Body of pancreas (tissue), 4 donors: Measurements from ENCODE around the gene INAFM1. TPM values are rescaled to one million over a fixed set of nuclear protein-coding genes. Genes with fewer than 3 reads are reported as not detected.
"Not testable (repeated sequence)": the region's sequence is repeated elsewhere in the genome, so short reads cannot be mapped to it uniquely, and the experiment has no call there.

Source experiments
- ATAC-seq: fragments of 150-250 bp; one replicate; pipeline ENCODE4 v1.9.1; 2016
- DNase-seq, 4 donors: peaks; one replicate each; pipeline ENCODE4 v3.0.0-alpha.2; 2019
- H3K27ac ChIP-seq, 4 donors: fragments of 200-600 bp; sonication (generic); 1 replicate in 3 of 4; 2 replicates in 1 of 4; pipeline versions ENCODE4 v1.5.1 to v1.6.1; 2016 to 2019; ENCODE audit warnings: mild to moderate bottlenecking in 1 of 4, mixed read lengths in 1 of 4, moderate library complexity in 1 of 4
- H3K27me3 ChIP-seq, 2 donors: fragments of 200-600 bp; sonication (generic); one replicate each; pipeline ENCODE4 v1.6.0; 2016; ENCODE audit warnings: mild to moderate bottlenecking in 1 of 2
- H3K36me3 ChIP-seq, 2 donors: fragments of 200-600 bp; sonication (generic); replicated peaks in 1 of 2; 2 replicates each; pipeline ENCODE4 v1.5.1; 2016; ENCODE audit warnings: low read depth in 2 of 2; ENCODE audit not compliant: insufficient read depth in 1 of 2
- H3K4me1 ChIP-seq: fragments of 200-600 bp; sonication (generic); one replicate; pipeline ENCODE4 v1.6.0; 2016
- H3K4me3 ChIP-seq, 2 donors: fragments of 200-600 bp; sonication (generic); 1 replicate in 1 of 2; 2 replicates in 1 of 2; pipeline ENCODE4 v1.5.1; 2016 to 2019
- H3K9me3 ChIP-seq, 3 donors: fragments of 200-600 bp; sonication (generic); 1 replicate in 2 of 3; 2 replicates in 1 of 3; pipeline ENCODE4 v1.5.1; 2016
- POLR2A ChIP-seq, 3 donors: fragments of 450-650 bp; IDR thresholded peaks; one replicate each; pipeline ENCODE4 v1.6.1; 2016; ENCODE audit warnings: antibody characterized with exemption in 3 of 3, mild to moderate bottlenecking in 2 of 3
- WGBS, 2 donors: methylation state at CpG; one replicate each; pipeline ENCODE4 v1.1.5; 2017; 5-methylcytosine and 5-hydroxymethylcytosine counted together
- intact Hi-C: fragments of 100-400 bp; cut with DNase I; formaldehyde crosslinking; loops from one replicate; pipeline ENCODE4 v1.15.1; 2023
- total RNA-seq, 2 donors: library from RNA; depleted of rRNA; stranded (reverse); fragments of >200 nt; gene quantifications; one replicate each; pipeline ENCODE4 v1.1.0, GENCODE V29; 2016
- TF ChIP-seq, protein P1 (sequence below), 7 experiments: fragments of 450-650 bp in 4 of 7; fragments of 200-600 bp in 3 of 7; sonication (generic) in 3 of 7; IDR thresholded peaks; one replicate each; pipeline ENCODE4 v1.5.1; 2016 to 2019; ENCODE audit warnings: antibody characterized with exemption in 7 of 7

The INAFM1 gene
- total RNA-seq, 2 donors from 2014 or later = 9.1 to 10.2 TPM

DNA sequence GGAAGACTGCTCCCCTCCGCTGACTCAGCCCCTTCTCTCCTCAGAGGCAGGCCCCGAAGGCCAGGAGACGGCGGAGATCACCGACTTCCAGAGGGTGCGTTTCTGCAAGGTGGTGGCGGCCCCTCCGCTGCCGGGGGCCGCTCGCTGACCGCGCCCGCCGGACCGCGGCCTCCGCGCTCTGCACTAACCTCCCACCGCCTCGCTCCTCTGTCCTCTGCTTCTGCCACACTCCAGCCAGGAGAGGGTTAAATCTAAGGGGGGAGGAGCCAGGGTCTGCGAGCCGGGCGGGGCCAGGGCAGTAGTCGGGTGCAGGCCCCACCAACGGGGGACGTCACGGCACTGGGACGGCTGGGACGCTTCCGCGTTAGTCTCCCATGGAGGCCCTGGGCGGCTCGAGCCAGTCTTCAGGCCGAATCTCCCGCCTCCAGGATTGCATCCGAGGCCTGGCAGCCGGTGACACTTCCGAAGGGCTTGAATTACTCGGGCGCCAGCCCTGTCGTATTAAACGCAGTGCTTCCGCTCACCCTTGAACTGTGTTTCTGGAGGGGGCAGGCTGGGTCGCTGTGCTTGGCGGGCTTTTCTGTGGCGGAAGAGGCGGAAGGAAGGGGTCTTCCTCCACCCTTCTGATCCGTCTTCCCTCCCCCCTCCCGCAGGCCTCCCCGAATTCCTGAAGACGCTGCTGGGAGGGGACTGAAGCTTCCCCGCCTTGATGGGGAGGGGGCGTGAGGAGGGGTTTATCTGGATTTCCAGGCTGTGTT lies 1.2 kb upstream of the INAFM1 start:
- DNase-seq (peak; percentile 91 to 94 (median 92)), ATAC-seq (peak; percentile 77)
- Histone ChIP-seq H3K9me3 (no peaks in the 10 kb centered on the region), H3K4me3 (peak overlapping the region; percentile 11 to 20), H3K36me3 (peaks cover 0 to 13% of the 10 kb centered on the region in 2 donors), H3K4me1 (peaks cover 31% of the 10 kb centered on the region), H3K27ac (peak overlapping the region; percentile 85 to 100 (median 96)), H3K27me3 (no peaks in the 10 kb centered on the region)
- WGBS, 2 donors = 0 to 2% methylated on average over 14 to 41 of the region's 54 CpGs
- intact Hi-C loops = no loop called here
- peak; percentile 78 to 96 (median 94) for TF ChIP-seq POLR2A (IDR thresholded peaks at IDR 0.05)
- TF ChIP-seq, protein P1, sequence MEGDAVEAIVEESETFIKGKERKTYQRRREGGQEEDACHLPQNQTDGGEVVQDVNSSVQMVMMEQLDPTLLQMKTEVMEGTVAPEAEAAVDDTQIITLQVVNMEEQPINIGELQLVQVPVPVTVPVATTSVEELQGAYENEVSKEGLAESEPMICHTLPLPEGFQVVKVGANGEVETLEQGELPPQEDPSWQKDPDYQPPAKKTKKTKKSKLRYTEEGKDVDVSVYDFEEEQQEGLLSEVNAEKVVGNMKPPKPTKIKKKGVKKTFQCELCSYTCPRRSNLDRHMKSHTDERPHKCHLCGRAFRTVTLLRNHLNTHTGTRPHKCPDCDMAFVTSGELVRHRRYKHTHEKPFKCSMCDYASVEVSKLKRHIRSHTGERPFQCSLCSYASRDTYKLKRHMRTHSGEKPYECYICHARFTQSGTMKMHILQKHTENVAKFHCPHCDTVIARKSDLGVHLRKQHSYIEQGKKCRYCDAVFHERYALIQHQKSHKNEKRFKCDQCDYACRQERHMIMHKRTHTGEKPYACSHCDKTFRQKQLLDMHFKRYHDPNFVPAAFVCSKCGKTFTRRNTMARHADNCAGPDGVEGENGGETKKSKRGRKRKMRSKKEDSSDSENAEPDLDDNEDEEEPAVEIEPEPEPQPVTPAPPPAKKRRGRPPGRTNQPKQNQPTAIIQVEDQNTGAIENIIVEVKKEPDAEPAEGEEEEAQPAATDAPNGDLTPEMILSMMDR (IDR thresholded peaks at IDR 0.05) = no peak

DNA sequence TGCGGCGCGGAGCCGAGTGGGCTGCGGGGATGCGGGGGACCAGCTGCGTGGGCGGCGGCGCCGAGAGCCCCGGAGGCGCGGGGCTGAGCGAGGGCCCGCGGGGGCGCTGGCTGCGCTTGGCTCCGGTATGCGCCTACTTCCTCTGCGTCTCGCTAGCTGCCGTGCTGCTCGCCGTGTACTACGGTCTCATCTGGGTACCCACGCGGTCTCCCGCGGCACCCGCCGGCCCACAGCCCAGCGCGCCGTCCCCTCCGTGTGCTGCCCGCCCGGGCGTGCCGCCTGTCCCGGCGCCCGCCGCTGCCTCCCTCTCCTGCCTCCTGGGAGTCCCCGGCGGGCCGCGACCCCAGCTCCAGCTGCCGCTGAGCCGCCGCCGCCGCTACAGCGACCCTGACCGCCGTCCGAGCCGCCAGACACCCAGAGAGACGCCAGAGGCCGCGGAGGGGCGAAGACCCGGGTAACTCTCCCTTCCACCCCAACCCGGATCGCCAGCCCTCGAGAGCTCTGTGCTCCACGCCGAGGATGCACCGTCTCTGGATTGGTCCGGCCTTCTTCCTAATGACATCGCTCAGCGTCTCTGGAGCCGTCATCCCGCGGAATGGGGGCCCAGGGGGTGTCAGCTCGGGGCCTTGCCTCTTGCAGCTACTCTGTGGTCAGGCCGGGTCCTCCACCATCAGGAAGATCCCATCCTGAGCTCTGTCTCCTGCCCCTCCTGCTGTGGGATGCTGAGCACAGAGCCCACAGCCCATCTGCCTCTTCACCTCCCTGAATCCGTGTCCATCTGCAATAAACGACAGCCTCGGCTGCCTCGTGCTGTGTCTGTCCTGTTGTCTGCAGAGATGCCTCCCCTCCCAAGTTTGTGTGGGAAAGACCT lies 441 bp downstream of the INAFM1 start:
- intact Hi-C loops = no loop called here
- 27 to 74% methylated on average over 7 to 69 of the region's 82 CpGs for WGBS, 2 donors
- H3K4me3 ChIP-seq = no peak overlapping the region
- H3K36me3 ChIP-seq = peaks cover 0 to 11% of the 10 kb centered on the region in 2 donors
- DNase-seq (peak in 2 of 4 donors; percentile 31 to 43), ATAC-seq (no peak)
- H3K27me3 ChIP-seq = no peaks in the 10 kb centered on the region
- no peaks in the 10 kb centered on the region for H3K9me3 ChIP-seq
- H3K27ac ChIP-seq = peak overlapping the region; percentile 65 to 98 (median 90)
- TF ChIP-seq, protein P1 (IDR thresholded peaks at IDR 0.05) = no peak
- peak in 1 of 3 donors; percentile 11 for TF ChIP-seq POLR2A (IDR thresholded peaks at IDR 0.05)
- peaks cover 31% of the 10 kb centered on the region for H3K4me1 ChIP-seq

DNA sequence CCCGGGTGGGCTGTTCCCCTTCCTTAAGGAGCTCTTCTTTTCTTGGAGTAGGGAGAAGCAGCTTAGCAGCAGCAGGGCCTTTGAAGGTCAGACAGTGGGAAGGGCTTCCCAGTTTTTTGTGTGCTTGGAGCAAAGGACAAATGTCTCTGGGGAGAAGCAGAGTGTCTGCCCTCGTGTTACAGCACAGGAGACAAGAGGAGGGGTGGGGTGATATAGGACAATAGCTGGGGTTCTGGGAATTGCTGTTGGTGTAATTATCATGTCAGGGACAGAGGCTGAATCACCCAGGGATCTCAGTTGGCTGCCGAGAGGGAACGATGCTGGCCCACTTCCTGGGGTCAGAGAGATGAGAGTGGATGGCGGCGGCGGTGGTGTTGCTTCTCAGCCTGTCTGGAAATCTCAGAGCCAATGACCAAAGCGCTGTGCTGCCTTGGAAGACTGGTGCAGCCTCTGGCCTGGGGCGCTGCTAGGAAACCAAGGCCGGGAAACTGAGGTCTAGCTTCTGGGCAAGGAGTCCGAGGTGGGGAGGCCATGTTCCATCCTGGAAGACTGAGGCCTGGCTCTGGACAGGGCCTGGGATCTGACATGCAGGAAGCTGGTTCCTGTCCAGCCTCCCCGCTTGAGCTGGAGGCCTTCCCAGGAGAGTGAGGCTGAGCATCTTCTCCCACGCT lies 1.2 kb downstream of the INAFM1 start:
- Histone ChIP-seq H3K9me3 (no peaks in the 10 kb centered on the region), H3K36me3 (peaks cover 0 to 3% of the 10 kb centered on the region in 2 donors), H3K27ac (peak overlapping the region in 3 of 4 donors; percentile 30 to 95 (median 65)), H3K27me3 (no peaks in the 10 kb centered on the region), H3K4me3 (no peak overlapping the region), H3K4me1 (peaks cover 31% of the 10 kb centered on the region)
- ATAC-seq = no peak
- DNase-seq = peak in 1 of 4 donors; percentile 53
- TF ChIP-seq POLR2A (IDR thresholded peaks at IDR 0.05) = no peak
- TF ChIP-seq, protein P1 (IDR thresholded peaks at IDR 0.05) = no peak
- 70 to 81% methylated on average over 10 to 12 of the region's 13 CpGs for WGBS, 2 donors
- intact Hi-C loops = no loop called here

DNA sequence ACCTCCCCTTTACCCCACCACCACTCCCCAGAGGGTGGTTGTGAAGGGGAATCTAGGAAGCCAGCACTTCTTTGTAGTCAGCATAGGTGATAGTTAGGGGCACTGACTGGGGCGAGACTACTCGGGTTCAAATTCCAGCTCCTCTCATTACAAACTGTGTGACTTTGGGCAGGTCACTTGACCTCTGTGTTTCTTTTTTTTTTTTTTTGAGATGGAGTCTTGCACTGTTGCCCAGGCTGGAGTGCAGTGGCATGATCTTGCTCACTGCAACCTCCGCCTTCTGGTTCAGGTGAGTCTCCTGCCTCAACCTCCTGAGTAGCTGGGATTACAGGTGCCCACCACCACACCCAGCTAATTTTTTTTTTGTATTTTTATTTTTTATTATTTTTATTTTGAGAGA lies 1.8 kb downstream of the INAFM1 start:
- H3K36me3 ChIP-seq, H3K27me3 ChIP-seq, intact Hi-C loops, ATAC-seq, DNase-seq, H3K9me3 ChIP-seq, H3K4me3 ChIP-seq: not testable (repeated sequence)
- Histone ChIP-seq H3K4me1 (peaks cover 31% of the 10 kb centered on the region), H3K27ac (peak overlapping the region in 2 of 4 donors; percentile 22 to 26)
- WGBS, 2 donors = 69 to 85% methylated on average over 3 of the region's 3 CpGs
